Fibroblast of lung (primary cell): ENCODE data around the gene RDH11.

Experiments used
- CTCF ChIP-seq, 2 donors: IDR thresholded peaks in 1 of 2; conservative IDR thresholded peaks in 1 of 2; 1 replicate in 1 of 2; 2 replicates in 1 of 2; pipeline ENCODE4 v1.5.1; 2011 to 2012; ENCODE audit warnings: low read length in 2 of 2, control low read depth in 1 of 2, inconsistent platforms in 1 of 2, low read depth in 1 of 2, mild to moderate bottlenecking in 1 of 2
- EZH2 ChIP-seq: IDR thresholded peaks from 2 replicates; pipeline ENCODE4 v1.5.1; 2012; ENCODE audit warnings: low read length, control low read depth, mild to moderate bottlenecking; ENCODE audit errors: missing control alignments

DNA sequence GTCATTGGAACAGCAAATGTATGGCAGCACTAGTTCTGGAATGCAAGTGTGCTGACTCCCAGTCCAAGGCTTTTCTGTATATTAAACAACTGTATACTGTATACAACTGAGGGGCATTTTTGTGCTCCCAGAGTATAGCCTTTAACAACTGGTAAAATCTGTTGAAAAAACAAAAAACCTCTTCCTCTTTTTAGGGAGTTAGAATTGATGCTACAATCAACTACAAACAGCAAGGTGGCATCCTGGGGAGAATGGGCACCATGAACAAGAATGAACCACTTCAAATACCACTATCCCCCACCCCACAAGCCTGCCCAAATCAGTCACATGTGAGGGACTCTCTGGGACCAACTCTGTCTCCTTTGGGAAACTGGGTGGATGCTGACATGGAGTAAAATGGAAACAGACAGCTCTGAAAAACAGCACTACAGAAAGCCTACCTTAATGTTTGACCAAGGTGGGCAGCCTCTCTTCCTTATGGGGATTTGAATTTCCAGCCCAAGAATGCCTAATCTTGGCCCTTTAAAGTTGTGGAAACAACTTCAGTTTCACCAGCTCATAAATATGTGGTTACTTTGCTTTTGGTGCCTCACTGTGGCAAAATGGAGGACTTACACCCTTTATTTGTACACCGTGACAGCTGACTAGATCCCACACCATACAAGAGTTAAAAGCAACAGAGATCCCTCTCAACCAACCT is 28.7 kb downstream of the RDH11 start:
- TF ChIP-seq CTCF (conservative IDR thresholded peaks at IDR 0.05 in 1 of 2, IDR thresholded peaks at IDR 0.05 in 1 of 2; ENCODE audit: low read depth in 1 of 2, low read length in 2 of 2) (peak; percentile 70 to 71), EZH2 (no peak)
